ENCODE data around the gene HEATR5A. TPM values are rescaled to one million over a fixed set of nuclear protein-coding genes. Genes with fewer than 3 reads are reported as not detected.
A peak's percentile ranks its signal among the peaks of the same experiment; 100 is the strongest.

Gene HEATR5A
- total and polyA plus RNA-seq, 2 of the 13 experiments (the other 11 are each of a cell fraction or from before 2014, with no cell fraction given): 36.4 to 105 TPM

- H3K27ac ChIP-seq (ENCODE audit: extremely low read length, insufficient read depth, low read length): no peak overlapping the region
- no peak for FAIRE-seq
- POLR2A ChIA-PET: interaction anchor here (1.0 to 1.5 kb wide), 2 partner anchors 17 kb away, joined by 3 read pairs; partner anchors contain the start of gene DTD2
These were observed 19.9 kb upstream of the HEATR5A start for GRCh38 chr14:31440280-31440679.

GRCh38 chr14:31439561-31439960 is 19.2 kb upstream of the HEATR5A start:
- DNase-seq (ENCODE audit: low spot score) (no peak), ATAC-seq (no peak), FAIRE-seq (no peak)
- Histone ChIP-seq H3K4me3 (replicated peaks in 1 of 3; ENCODE audit: insufficient read depth in 1 of 3, low read depth in 2 of 3, low read length in 3 of 3) (no peak overlapping the region), H3K9me3 (ENCODE audit: low read length) (no peaks in the 10 kb centered on the region), H3K27me3 (ENCODE audit: control insufficient read depth in 1 of 2, insufficient read depth in 2 of 2, low read length in 2 of 2) (no peaks in the 10 kb centered on the region), H3K4me2 (ENCODE audit: low read depth, low read length) (no peak overlapping the region), H3K9ac (ENCODE audit: insufficient read depth, low read depth, low read length) (no peak overlapping the region), H3K36me3 (replicated peaks in 1 of 2; ENCODE audit: control insufficient read depth in 1 of 2, insufficient read depth in 2 of 2, low read length in 2 of 2) (no peaks in the 10 kb centered on the region), H2AFZ (ENCODE audit: low read length) (no peak overlapping the region), H3K4me1 (ENCODE audit: insufficient read depth, low read length) (no peaks in the 10 kb centered on the region), H3K27ac (ENCODE audit: extremely low read length, insufficient read depth, low read length) (no peak overlapping the region), H3K79me2 (ENCODE audit: insufficient read depth, low read length) (no peaks in the 10 kb centered on the region), H4K20me1 (ENCODE audit: insufficient read depth, low read length) (no peaks in the 10 kb centered on the region)
- POLR2A ChIA-PET: interaction anchor here (1.5 kb wide), 1 partner anchor 18 kb away, joined by 3 read pairs; the partner anchor contains the start of gene DTD2
- intact Hi-C loops (cut with micrococcal nuclease; ENCODE audit: unreplicated experiment): no loop called here
- in situ Hi-C loops (cut with HindIII; ENCODE audit: extremely low pct_ligation_motif_present, low pct_unique_long_range_greater_than_20kb): no loop called here
- no TSS peak for BruUV-seq (replicated peaks)
- CTCF ChIA-PET (ENCODE audit: low intra/inter-chr PET ratio, low total read pairs): no interaction called here
- WGBS (ENCODE audit: low lambda C conversion rate): 93% methylated on average over 2 of the region's 2 CpGs
- no peak for TF ChIP-seq ATF3 (CRISPR knock-in tag; IDR thresholded peaks at IDR 0.05)
- TF ChIP-seq RXRA (CRISPR knock-in tag; IDR thresholded peaks at IDR 0.05): no peak
- TF ChIP-seq, protein P1, sequence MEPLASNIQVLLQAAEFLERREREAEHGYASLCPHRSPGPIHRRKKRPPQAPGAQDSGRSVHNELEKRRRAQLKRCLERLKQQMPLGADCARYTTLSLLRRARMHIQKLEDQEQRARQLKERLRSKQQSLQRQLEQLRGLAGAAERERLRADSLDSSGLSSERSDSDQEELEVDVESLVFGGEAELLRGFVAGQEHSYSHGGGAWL (CRISPR knock-in tag; IDR thresholded peaks at IDR 0.05): no peak
- no peak for TF ChIP-seq MTA3 (CRISPR knock-in tag; IDR thresholded peaks at IDR 0.05)
- TF ChIP-seq MEIS2 (CRISPR knock-in tag; IDR thresholded peaks at IDR 0.05): no peak
- no peak for TF ChIP-seq KAT2B (IDR thresholded peaks at IDR 0.05; ENCODE audit: borderline replicate concordance, low read depth, low read length)
- no peak for TF ChIP-seq ZNF337 (CRISPR knock-in tag; IDR thresholded peaks at IDR 0.05; ENCODE audit: borderline replicate concordance, low read depth)
- TF ChIP-seq, protein P2, sequence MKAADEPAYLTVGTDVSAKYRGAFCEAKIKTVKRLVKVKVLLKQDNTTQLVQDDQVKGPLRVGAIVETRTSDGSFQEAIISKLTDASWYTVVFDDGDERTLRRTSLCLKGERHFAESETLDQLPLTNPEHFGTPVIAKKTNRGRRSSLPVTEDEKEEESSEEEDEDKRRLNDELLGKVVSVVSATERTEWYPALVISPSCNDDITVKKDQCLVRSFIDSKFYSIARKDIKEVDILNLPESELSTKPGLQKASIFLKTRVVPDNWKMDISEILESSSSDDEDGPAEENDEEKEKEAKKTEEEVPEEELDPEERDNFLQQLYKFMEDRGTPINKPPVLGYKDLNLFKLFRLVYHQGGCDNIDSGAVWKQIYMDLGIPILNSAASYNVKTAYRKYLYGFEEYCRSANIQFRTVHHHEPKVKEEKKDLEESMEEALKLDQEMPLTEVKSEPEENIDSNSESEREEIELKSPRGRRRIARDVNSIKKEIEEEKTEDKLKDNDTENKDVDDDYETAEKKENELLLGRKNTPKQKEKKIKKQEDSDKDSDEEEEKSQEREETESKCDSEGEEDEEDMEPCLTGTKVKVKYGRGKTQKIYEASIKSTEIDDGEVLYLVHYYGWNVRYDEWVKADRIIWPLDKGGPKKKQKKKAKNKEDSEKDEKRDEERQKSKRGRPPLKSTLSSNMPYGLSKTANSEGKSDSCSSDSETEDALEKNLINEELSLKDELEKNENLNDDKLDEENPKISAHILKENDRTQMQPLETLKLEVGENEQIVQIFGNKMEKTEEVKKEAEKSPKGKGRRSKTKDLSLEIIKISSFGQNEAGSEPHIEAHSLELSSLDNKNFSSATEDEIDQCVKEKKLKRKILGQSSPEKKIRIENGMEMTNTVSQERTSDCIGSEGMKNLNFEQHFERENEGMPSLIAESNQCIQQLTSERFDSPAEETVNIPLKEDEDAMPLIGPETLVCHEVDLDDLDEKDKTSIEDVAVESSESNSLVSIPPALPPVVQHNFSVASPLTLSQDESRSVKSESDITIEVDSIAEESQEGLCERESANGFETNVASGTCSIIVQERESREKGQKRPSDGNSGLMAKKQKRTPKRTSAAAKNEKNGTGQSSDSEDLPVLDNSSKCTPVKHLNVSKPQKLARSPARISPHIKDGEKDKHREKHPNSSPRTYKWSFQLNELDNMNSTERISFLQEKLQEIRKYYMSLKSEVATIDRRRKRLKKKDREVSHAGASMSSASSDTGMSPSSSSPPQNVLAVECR (CRISPR knock-in tag; IDR thresholded peaks at IDR 0.05; ENCODE audit: borderline replicate concordance): no peak
- no peak for TF ChIP-seq GATAD1 (CRISPR knock-in tag; IDR thresholded peaks at IDR 0.05)
- no peak for TF ChIP-seq JUND (CRISPR knock-in tag; IDR thresholded peaks at IDR 0.05)
- TF ChIP-seq ZNF343 (CRISPR knock-in tag; IDR thresholded peaks at IDR 0.05): no peak
- no peak for TF ChIP-seq TRIM24 (CRISPR knock-in tag; IDR thresholded peaks at IDR 0.05)
- no peak for TF ChIP-seq ZFP41 (CRISPR knock-in tag; IDR thresholded peaks at IDR 0.05; ENCODE audit: borderline replicate concordance)

More at GRCh38 chr14:31440280-31440679, 19.9 kb upstream of the HEATR5A start:
- DNase-seq (ENCODE audit: low spot score): no peak
- Histone ChIP-seq H4K20me1 (ENCODE audit: insufficient read depth, low read length) (no peaks in the 10 kb centered on the region), H3K27me3 (ENCODE audit: control insufficient read depth in 1 of 2, insufficient read depth in 2 of 2, low read length in 2 of 2) (no peaks in the 10 kb centered on the region), H3K9ac (ENCODE audit: insufficient read depth, low read depth, low read length) (no peak overlapping the region), H3K9me3 (ENCODE audit: low read length) (no peaks in the 10 kb centered on the region), H3K36me3 (replicated peaks in 1 of 2; ENCODE audit: control insufficient read depth in 1 of 2, insufficient read depth in 2 of 2, low read length in 2 of 2) (no peaks in the 10 kb centered on the region), H3K4me3 (replicated peaks in 1 of 3; ENCODE audit: insufficient read depth in 1 of 3, low read depth in 2 of 3, low read length in 3 of 3) (no peak overlapping the region), H3K4me1 (ENCODE audit: insufficient read depth, low read length) (no peaks in the 10 kb centered on the region), H2AFZ (ENCODE audit: low read length) (no peak overlapping the region), H3K79me2 (ENCODE audit: insufficient read depth, low read length) (no peaks in the 10 kb centered on the region), H3K4me2 (ENCODE audit: low read depth, low read length) (no peak overlapping the region)
- intact Hi-C loops (cut with micrococcal nuclease; ENCODE audit: unreplicated experiment) (no loop called here), in situ Hi-C loops (cut with HindIII; ENCODE audit: extremely low pct_ligation_motif_present, low pct_unique_long_range_greater_than_20kb) (no loop called here)
- CTCF ChIA-PET (ENCODE audit: low intra/inter-chr PET ratio, low total read pairs): no interaction called here
- no peak; the same call in 2 of the 3 replicates for ATAC-seq
- BruUV-seq (replicated peaks): no TSS peak
- 0 out of 2 replicates have a peak, but pooled peaks have one; percentile 66 for TF ChIP-seq CENPX (CRISPR knock-in tag; IDR thresholded peaks at IDR 0.05)
- TF ChIP-seq ZBTB7B (CRISPR knock-in tag; IDR thresholded peaks at IDR 0.05): no peak
